Measurements from ENCODE around the gene IL9. TPM values are rescaled to one million over a fixed set of nuclear protein-coding genes. Genes with fewer than 3 reads are reported as not detected.

Gene IL9
- total RNA-seq, 1 donor, result not detected

- H3K4me2 ChIP-seq (ENCODE audit: insufficient read depth, low read length), result no peak overlapping the region
- H3K4me3 ChIP-seq (ENCODE audit: insufficient read depth, low read length), result no peak overlapping the region
- DNase-seq (ENCODE audit: insufficient read length, low spot score, missing footprints), result no peak
- no peaks in the 10 kb centered on the region for H3K9me3 ChIP-seq (ENCODE audit: low read depth, low read length)
- no peak overlapping the region for H3K27ac ChIP-seq (ENCODE audit: low read depth, low read length)
- H3K36me3 ChIP-seq (ENCODE audit: insufficient read depth, low read length), result no peaks in the 10 kb centered on the region
- no peaks in the 10 kb centered on the region for H3K79me2 ChIP-seq (ENCODE audit: insufficient read depth, low read length)
- TF ChIP-seq, protein P1, sequence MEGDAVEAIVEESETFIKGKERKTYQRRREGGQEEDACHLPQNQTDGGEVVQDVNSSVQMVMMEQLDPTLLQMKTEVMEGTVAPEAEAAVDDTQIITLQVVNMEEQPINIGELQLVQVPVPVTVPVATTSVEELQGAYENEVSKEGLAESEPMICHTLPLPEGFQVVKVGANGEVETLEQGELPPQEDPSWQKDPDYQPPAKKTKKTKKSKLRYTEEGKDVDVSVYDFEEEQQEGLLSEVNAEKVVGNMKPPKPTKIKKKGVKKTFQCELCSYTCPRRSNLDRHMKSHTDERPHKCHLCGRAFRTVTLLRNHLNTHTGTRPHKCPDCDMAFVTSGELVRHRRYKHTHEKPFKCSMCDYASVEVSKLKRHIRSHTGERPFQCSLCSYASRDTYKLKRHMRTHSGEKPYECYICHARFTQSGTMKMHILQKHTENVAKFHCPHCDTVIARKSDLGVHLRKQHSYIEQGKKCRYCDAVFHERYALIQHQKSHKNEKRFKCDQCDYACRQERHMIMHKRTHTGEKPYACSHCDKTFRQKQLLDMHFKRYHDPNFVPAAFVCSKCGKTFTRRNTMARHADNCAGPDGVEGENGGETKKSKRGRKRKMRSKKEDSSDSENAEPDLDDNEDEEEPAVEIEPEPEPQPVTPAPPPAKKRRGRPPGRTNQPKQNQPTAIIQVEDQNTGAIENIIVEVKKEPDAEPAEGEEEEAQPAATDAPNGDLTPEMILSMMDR (IDR thresholded peaks at IDR 0.05; ENCODE audit: extremely low read depth, low read depth, low read length), result no peak
- H4K20me1 ChIP-seq (ENCODE audit: insufficient read depth, low read length), result no peaks in the 10 kb centered on the region
- peaks cover 7% of the 10 kb centered on the region for H3K27me3 ChIP-seq (ENCODE audit: insufficient read depth, low read length)
- no peaks in the 10 kb centered on the region for H3K4me1 ChIP-seq (ENCODE audit: insufficient read depth, low read length)
- no peak overlapping the region for H2AFZ ChIP-seq (ENCODE audit: low read length)
Observed at GRCh38 chr5:135891791-135892190, 3.9 kb downstream of the IL9 start.

GRCh38 chr5:135891268-135891667 lies 4.4 kb downstream of the IL9 start:
- Histone ChIP-seq H3K27me3 (ENCODE audit: insufficient read depth, low read length) (peaks cover 7% of the 10 kb centered on the region), H3K27ac (ENCODE audit: low read depth, low read length) (no peak overlapping the region), H4K20me1 (ENCODE audit: insufficient read depth, low read length) (no peaks in the 10 kb centered on the region), H3K4me1 (ENCODE audit: insufficient read depth, low read length) (no peaks in the 10 kb centered on the region), H3K4me2 (ENCODE audit: insufficient read depth, low read length) (no peak overlapping the region), H3K79me2 (ENCODE audit: insufficient read depth, low read length) (no peaks in the 10 kb centered on the region), H3K36me3 (ENCODE audit: insufficient read depth, low read length) (no peaks in the 10 kb centered on the region), H3K4me3 (ENCODE audit: insufficient read depth, low read length) (no peak overlapping the region), H3K9me3 (ENCODE audit: low read depth, low read length) (no peaks in the 10 kb centered on the region), H2AFZ (ENCODE audit: low read length) (no peak overlapping the region)
- TF ChIP-seq, protein P1 (IDR thresholded peaks at IDR 0.05; ENCODE audit: extremely low read depth, low read depth, low read length), result no peak
- DNase-seq (ENCODE audit: insufficient read length, low spot score, missing footprints), result peak; percentile 22

DNA sequence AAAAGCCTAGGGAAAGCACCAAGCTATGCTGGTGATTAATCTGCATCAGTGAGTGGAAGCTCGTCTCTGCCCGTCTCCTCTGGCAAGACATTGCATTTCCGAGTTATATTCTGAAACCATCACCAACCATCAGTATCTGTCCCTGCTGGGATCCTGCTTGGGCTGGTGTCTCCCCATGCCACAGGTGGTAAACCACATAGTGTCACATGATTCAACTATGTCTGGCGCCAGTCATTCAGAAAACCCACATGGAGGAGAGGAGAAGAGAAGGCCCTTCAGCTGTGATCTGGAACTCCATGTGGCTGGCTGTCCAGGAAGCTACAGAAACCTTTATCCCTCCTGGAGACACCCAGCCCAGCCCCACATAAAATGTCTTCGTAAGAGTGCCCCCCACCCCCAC lies 4.8 kb downstream of the IL9 start:
- H2AFZ ChIP-seq (ENCODE audit: low read length), result no peak overlapping the region
- H3K27me3 ChIP-seq (ENCODE audit: insufficient read depth, low read length), result peaks cover 7% of the 10 kb centered on the region
- no peak overlapping the region for H3K4me2 ChIP-seq (ENCODE audit: insufficient read depth, low read length)
- H3K27ac ChIP-seq (ENCODE audit: low read depth, low read length), result no peak overlapping the region
- no peaks in the 10 kb centered on the region for H3K79me2 ChIP-seq (ENCODE audit: insufficient read depth, low read length)
- H3K9me3 ChIP-seq (ENCODE audit: low read depth, low read length), result no peaks in the 10 kb centered on the region
- DNase-seq (ENCODE audit: insufficient read length, low spot score, missing footprints), result no peak
- H3K4me1 ChIP-seq (ENCODE audit: insufficient read depth, low read length), result no peaks in the 10 kb centered on the region
- H3K36me3 ChIP-seq (ENCODE audit: insufficient read depth, low read length), result no peaks in the 10 kb centered on the region
- no peak overlapping the region for H3K4me3 ChIP-seq (ENCODE audit: insufficient read depth, low read length)
- H4K20me1 ChIP-seq (ENCODE audit: insufficient read depth, low read length), result no peaks in the 10 kb centered on the region
- TF ChIP-seq, protein P1 (IDR thresholded peaks at IDR 0.05; ENCODE audit: extremely low read depth, low read depth, low read length), result no peak

GRCh38 chr5:135890296-135890695 lies 5.3 kb downstream of the IL9 start:
- no peak for DNase-seq (ENCODE audit: insufficient read length, low spot score, missing footprints)
- H3K4me3 ChIP-seq (ENCODE audit: insufficient read depth, low read length), result no peak overlapping the region
- H2AFZ ChIP-seq (ENCODE audit: low read length), result no peak overlapping the region
- TF ChIP-seq, protein P1 (IDR thresholded peaks at IDR 0.05; ENCODE audit: extremely low read depth, low read depth, low read length), result no peak
- H3K79me2 ChIP-seq (ENCODE audit: insufficient read depth, low read length), result no peaks in the 10 kb centered on the region
- H3K27me3 ChIP-seq (ENCODE audit: insufficient read depth, low read length), result peaks cover 9% of the 10 kb centered on the region
- H3K36me3 ChIP-seq (ENCODE audit: insufficient read depth, low read length), result no peaks in the 10 kb centered on the region
- H3K4me1 ChIP-seq (ENCODE audit: insufficient read depth, low read length), result no peaks in the 10 kb centered on the region
- H3K4me2 ChIP-seq (ENCODE audit: insufficient read depth, low read length), result no peak overlapping the region
- no peaks in the 10 kb centered on the region for H3K9me3 ChIP-seq (ENCODE audit: low read depth, low read length)
- no peak overlapping the region for H3K27ac ChIP-seq (ENCODE audit: low read depth, low read length)
- no peaks in the 10 kb centered on the region for H4K20me1 ChIP-seq (ENCODE audit: insufficient read depth, low read length)
